Suprapubic skin (tissue), 4 donors: ENCODE results near the gene DNAJB5. TPM values are rescaled to one million over a fixed set of nuclear protein-coding genes. Genes with fewer than 3 reads are reported as not detected.

ENCODE experiments used
- DNase-seq, 2 donors: peaks; one replicate each; pipeline ENCODE4 v3.0.0-alpha.2; 2019; ENCODE audit warnings: low spot score in 2 of 2
- H3K27ac ChIP-seq: fragments of 200-600 bp; sonication (generic); one replicate; pipeline ENCODE4 v1.5.1; 2019
- H3K27me3 ChIP-seq: fragments of 200-600 bp; sonication (generic); one replicate; pipeline ENCODE4 v1.5.1; 2019
- H3K36me3 ChIP-seq: fragments of 200-600 bp; sonication (generic); one replicate; pipeline ENCODE4 v1.5.1; 2019
- H3K4me1 ChIP-seq: fragments of 200-600 bp; sonication (generic); one replicate; pipeline ENCODE4 v1.5.1; 2019
- H3K4me3 ChIP-seq: fragments of 200-600 bp; sonication (generic); one replicate; pipeline ENCODE4 v1.5.1; 2019; ENCODE audit warnings: mild to moderate bottlenecking
- H3K9me3 ChIP-seq: fragments of 200-600 bp; sonication (generic); one replicate; pipeline ENCODE4 v1.5.1; 2019
- CTCF ChIP-seq, 2 donors: fragments of 200-600 bp in 1 of 2; fragments of 450-650 bp in 1 of 2; sonication (generic) in 1 of 2; IDR thresholded peaks; one replicate each; pipeline ENCODE4 v1.5.1; 2016 to 2019; ENCODE audit warnings: antibody characterized with exemption in 2 of 2, mild to moderate bottlenecking in 1 of 2, moderate library complexity in 1 of 2
- EP300 ChIP-seq: sonication (generic); formaldehyde crosslinking; IDR thresholded peaks from one replicate; pipeline ENCODE4 v1.6.1; 2017; ENCODE audit warnings: antibody characterized with exemption
- POLR2A ChIP-seq, 2 donors: fragments of 450-650 bp; IDR thresholded peaks; one replicate each; pipeline ENCODE4 v1.6.1; 2017; ENCODE audit warnings: antibody characterized with exemption in 2 of 2, mild to moderate bottlenecking in 2 of 2, moderate library complexity in 2 of 2
- POLR2AphosphoS5 ChIP-seq, 3 donors: sonication (generic); formaldehyde crosslinking; IDR thresholded peaks; one replicate each; pipeline ENCODE4 v1.6.1; 2017; ENCODE audit warnings: antibody characterized with exemption in 3 of 3
- WGBS: methylation state at CpG from one replicate; pipeline ENCODE4 v1.1.5; 2018; 5-methylcytosine and 5-hydroxymethylcytosine counted together
- total RNA-seq, 4 donors: library from RNA; depleted of rRNA; stranded (reverse); fragments of >200 nt; gene quantifications; one replicate each; pipeline ENCODE4 v1.1.0, GENCODE V29; 2016

DNAJB5 gene
- total RNA-seq, 4 donors from 2014 or later, result 0.98 to 4.7 (median 1.6) TPM

- 95% methylated on average over 11 of the region's 11 CpGs for WGBS
- H3K27ac ChIP-seq, result no peak overlapping the region
- no peak for DNase-seq
- H3K36me3 ChIP-seq, result no peaks in the 10 kb centered on the region
- H3K4me3 ChIP-seq, result no peak overlapping the region
- no peaks in the 10 kb centered on the region for H3K27me3 ChIP-seq
- H3K4me1 ChIP-seq, result no peaks in the 10 kb centered on the region
- no peaks in the 10 kb centered on the region for H3K9me3 ChIP-seq
- TF ChIP-seq EP300 (no peak), POLR2A (IDR thresholded peaks at IDR 0.05) (no peak), POLR2AphosphoS5 (IDR thresholded peaks at IDR 0.05) (no peak), CTCF (IDR thresholded peaks at IDR 0.05) (no peak)
These were observed 13.1 kb upstream of the DNAJB5 start for GRCh38 chr9:34976441-34976840.

- DNase-seq, result no peak
- H3K4me1 ChIP-seq, result no peaks in the 10 kb centered on the region
- TF ChIP-seq CTCF (IDR thresholded peaks at IDR 0.05) (no peak), POLR2A (IDR thresholded peaks at IDR 0.05) (no peak), POLR2AphosphoS5 (IDR thresholded peaks at IDR 0.05) (no peak), EP300 (no peak)
- no peaks in the 10 kb centered on the region for H3K27me3 ChIP-seq
- H3K9me3 ChIP-seq, result no peaks in the 10 kb centered on the region
- 91% methylated on average over 11 of the region's 11 CpGs for WGBS
- H3K36me3 ChIP-seq, result no peaks in the 10 kb centered on the region
- H3K4me3 ChIP-seq, result no peak overlapping the region
- no peak overlapping the region for H3K27ac ChIP-seq
These were observed 12.6 kb upstream of the DNAJB5 start for GRCh38 chr9:34976992-34977391.

GRCh38 chr9:34980181-34980761, 9.3 kb upstream of the DNAJB5 start:
- TF ChIP-seq EP300 (no peak), CTCF (IDR thresholded peaks at IDR 0.05) (no peak), POLR2AphosphoS5 (IDR thresholded peaks at IDR 0.05) (no peak), POLR2A (IDR thresholded peaks at IDR 0.05) (no peak)
- no peaks in the 10 kb centered on the region for H3K36me3 ChIP-seq
- H3K27me3 ChIP-seq, result no peaks in the 10 kb centered on the region
- H3K4me1 ChIP-seq, result no peaks in the 10 kb centered on the region
- no peak overlapping the region for H3K27ac ChIP-seq
- no peak for DNase-seq
- WGBS, result 70% methylated on average over 10 of the region's 11 CpGs
- H3K9me3 ChIP-seq, result no peaks in the 10 kb centered on the region
- no peak overlapping the region for H3K4me3 ChIP-seq

GRCh38 chr9:34982361-34982760, 7.2 kb upstream of the DNAJB5 start:
- H3K36me3 ChIP-seq, result no peaks in the 10 kb centered on the region
- no peak overlapping the region for H3K4me3 ChIP-seq
- 50% methylated on average over 7 of the region's 7 CpGs for WGBS
- no peak overlapping the region for H3K27ac ChIP-seq
- H3K9me3 ChIP-seq, result no peaks in the 10 kb centered on the region
- no peak for DNase-seq
- H3K4me1 ChIP-seq, result peaks cover 8% of the 10 kb centered on the region
- no peaks in the 10 kb centered on the region for H3K27me3 ChIP-seq
- no peak for TF ChIP-seq POLR2A (IDR thresholded peaks at IDR 0.05)
- TF ChIP-seq EP300, result no peak
- TF ChIP-seq CTCF (IDR thresholded peaks at IDR 0.05), result no peak
- no peak for TF ChIP-seq POLR2AphosphoS5 (IDR thresholded peaks at IDR 0.05)

- Histone ChIP-seq H3K9me3 (no peaks in the 10 kb centered on the region), H3K27ac (no peak overlapping the region), H3K4me1 (peaks cover 13% of the 10 kb centered on the region), H3K36me3 (no peaks in the 10 kb centered on the region), H3K27me3 (no peaks in the 10 kb centered on the region), H3K4me3 (no peak overlapping the region)
- no peak for TF ChIP-seq POLR2A (IDR thresholded peaks at IDR 0.05)
- TF ChIP-seq POLR2AphosphoS5 (IDR thresholded peaks at IDR 0.05), result no peak
- TF ChIP-seq EP300, result no peak
- no peak for TF ChIP-seq CTCF (IDR thresholded peaks at IDR 0.05)
- 88% methylated on average over 2 of the region's 2 CpGs for WGBS
- no peak for DNase-seq
These were observed 6.3 kb upstream of the DNAJB5 start for GRCh38 chr9:34983209-34983608.
